T follicular helper cell (primary cell): Measurements from ENCODE around the gene ADAMTS15.

Source experiments
- DNase-seq: peaks from one replicate; pipeline ENCODE4 v3.0.0-alpha.2; 2020; ENCODE audit warnings: low read depth

The ADAMTS15 gene

DNA sequence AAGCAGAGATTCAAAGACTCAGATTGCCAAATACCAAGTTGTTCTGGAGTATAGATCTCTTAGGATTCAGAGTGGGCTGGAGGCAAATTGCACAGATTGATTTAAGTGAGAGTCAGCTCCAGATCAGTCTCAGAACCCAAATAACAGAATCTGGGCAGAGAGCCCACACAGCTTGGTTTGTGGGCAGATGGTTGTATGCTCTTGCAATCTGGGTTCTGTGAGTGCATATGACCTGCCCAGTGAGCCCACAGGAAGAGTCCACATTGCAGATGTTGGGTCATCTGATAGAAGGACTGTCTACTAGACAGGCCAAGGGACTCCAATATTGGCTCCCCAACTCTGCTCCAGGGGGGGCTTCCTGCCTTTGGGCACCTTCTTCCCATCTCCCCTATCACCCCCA, 65.9 kb downstream of the ADAMTS15 start:
- DNase-seq = no peak

- no peak for DNase-seq
Measured at GRCh38 chr11:130514851-130515250, 66.4 kb downstream of the ADAMTS15 start.

DNA sequence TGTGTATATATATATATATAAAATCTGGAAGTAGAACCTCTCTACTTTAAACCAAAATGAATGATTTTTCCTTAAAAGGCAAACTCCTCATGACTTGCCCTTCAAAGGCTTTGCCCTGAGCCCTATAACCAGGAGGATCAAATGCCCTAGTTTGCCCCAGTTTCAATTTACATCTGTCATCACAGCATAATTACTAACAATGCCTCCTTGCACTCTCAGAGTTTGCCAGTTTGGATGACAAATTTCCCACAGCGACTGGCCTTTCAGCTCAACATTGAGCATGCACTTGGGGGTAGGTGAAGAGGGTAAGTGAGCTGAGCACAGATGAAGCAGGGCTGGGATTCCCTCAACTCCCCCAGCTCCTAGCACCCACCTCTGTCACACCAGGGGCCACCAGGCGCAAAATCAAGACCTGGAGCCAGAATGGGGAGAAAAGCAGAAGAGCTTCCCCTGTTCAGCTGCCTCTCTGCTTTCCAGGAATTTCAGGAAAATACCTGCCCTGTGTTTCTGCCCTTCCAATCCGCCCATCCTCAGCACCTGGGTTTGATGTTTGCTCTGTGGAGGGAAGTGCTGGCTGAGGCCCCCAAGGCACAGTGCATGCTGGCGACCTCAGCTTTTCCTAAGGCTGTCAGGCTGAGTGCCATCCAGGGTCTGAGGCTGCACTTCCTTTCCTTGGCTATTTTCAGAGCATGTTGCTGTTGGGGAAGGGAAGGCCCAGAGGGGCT, 67.5 kb downstream of the ADAMTS15 start:
- no peak for DNase-seq

- no peak for DNase-seq
Measured at GRCh38 chr11:130516554-130517505, 68.4 kb downstream of the ADAMTS15 start.

GRCh38 chr11:130518164-130518680, 69.8 kb downstream of the ADAMTS15 start:
- DNase-seq = no peak

DNA sequence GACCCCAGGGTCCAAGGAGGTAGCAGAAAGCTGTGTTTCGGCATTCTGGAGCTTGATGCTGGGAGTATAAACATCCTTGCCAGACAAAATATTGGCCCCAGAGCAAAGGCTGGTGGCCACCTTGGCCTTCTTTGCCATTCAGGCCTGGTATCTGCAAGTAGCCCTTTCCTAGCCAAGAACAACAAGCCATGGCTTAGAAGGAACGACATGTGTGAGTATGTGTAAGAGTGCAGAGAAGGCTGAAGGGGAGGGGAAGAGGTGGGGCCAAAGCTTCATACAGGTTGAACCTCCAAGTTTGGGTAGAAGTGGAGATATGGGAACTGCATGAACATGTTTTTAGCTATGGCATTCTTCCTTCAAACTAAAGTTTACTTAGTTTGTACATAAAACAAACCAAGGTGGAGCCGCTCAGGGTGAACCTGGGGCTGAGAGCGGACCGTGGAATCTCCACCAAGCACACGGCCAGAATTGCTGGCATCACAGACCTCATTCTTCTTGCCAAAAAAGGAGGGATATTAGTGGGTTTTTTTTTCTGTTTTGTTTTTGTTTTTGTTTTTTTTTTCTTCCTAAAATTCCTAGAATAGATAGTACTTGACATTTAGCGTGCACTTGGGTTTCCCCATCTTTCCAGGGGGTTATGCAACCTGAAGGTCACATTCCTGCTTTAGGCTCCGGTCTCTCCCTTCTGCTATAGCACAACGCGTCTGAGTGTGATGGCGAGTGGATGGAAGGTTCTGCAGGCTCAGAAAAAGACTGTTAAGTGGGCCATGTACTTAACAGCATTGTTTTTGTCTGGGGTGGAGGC, 70.9 kb downstream of the ADAMTS15 start:
- DNase-seq = no peak

GRCh38 chr11:130520271-130520671, 71.8 kb downstream of the ADAMTS15 start:
- no peak for DNase-seq

DNA sequence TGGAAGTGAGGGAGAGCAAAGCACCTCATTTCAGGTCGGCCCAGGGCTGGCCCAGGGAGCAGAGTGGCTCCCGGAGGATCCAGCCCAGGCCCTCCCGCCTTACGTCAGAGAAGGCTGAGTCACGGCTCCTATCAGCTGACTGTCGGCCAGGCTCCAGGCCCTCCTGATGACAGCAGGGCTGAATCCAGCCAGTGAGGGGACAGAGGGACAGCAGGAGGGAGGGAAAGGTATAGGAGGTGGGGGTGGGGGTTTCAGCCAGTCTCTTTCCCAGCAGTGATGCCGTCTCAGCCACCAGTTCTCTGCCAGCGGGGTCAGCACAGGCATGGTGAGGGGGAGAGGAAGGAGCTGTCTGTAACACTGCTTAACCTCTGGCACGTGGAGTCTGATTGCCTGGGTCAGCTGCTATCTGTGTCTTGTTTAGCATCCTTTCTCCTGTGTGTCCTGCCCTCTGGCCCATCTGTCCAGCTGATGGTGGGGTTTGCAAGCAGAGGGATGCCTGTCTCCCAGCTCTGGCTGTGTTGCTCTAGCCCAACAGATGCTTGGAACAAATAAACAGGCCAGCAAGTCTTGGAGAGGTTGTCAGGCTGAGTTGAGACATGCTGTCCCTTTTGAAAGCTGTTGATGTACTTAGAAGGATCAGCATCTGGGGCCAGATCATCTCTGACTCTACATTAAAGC, 74.0 kb downstream of the ADAMTS15 start:
- no peak for DNase-seq

DNA sequence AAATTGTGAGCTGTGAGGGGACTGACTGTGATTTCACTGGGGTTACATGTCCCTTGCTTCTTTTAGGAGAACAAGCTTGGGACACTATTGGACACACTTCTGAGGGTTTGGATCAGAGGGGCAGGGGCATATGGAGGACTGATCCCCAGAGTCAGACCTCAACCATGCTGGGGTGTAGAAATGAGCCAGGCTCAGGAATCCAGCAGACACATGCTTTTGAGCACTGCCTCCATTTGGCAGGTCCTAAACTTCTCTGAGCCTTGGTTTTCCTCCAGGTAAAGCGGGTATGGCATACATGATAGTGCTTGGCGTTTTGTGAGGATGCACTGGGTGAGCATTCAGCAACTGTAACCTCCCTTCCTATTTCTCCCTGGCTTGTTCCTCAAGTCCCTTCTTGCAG, 74.7 kb downstream of the ADAMTS15 start:
- DNase-seq = no peak

- DNase-seq = no peak
Measured at GRCh38 chr11:130523609-130524008, 75.2 kb downstream of the ADAMTS15 start.

DNA sequence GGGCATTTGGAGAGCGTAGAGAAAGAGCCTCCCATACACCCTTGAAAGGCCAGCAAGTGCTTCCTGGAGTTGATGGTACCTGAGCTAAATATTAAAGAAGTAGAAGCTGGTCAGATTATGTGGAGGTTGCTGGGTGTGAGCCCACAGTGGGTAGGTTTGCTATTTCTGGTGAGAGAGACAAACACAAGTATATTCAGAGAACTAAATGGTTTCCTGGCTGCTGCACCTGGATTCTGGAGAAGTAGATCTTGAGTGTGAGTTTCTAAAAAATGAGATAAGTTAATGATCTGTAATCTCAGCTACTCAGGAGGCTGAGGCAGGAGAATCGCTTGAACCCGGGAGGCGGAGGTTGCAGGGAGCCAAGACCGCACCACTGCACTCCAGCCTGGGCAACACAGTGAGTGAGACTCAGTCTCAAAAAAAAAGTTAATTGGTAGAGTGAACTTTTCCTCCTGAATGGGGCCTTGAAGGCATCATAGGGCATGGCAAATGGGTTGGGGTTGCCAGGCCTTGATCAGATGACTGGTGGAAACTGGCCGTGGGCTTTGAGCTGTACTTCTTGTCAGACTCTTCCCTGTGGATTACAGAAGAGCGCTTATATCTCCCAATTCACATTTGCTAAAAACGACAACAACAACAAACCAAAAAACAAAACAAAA, 75.8 kb downstream of the ADAMTS15 start:
- DNase-seq = no peak

DNA sequence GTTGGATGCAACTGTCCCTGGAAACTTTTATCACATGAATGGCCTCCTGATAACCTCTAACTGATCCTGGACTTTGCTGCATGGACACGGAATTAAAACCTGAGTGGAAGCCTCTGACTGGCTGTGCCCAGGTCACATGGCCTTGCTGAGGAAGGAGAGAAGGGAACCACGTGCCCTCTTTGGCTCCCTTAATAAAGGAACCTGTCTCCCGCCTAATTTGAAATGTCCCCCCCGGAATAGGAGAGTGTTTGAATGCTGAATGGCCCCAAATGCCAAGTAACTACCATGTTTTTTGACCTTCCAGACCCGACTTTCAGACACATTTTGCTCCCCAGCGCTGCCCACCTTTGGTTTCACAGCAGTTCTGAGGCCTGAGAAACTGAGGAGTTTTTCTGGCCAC, 76.9 kb downstream of the ADAMTS15 start:
- no peak for DNase-seq
